Measurements from ENCODE around the gene SLC37A1. TPM values are rescaled to one million over a fixed set of nuclear protein-coding genes. Genes with fewer than 3 reads are reported as not detected.
A peak's percentile ranks its signal among the peaks of the same experiment; 100 is the strongest.

The SLC37A1 gene
- total RNA-seq, 1 donor from 2014 or later, result 14.0 TPM

DNA sequence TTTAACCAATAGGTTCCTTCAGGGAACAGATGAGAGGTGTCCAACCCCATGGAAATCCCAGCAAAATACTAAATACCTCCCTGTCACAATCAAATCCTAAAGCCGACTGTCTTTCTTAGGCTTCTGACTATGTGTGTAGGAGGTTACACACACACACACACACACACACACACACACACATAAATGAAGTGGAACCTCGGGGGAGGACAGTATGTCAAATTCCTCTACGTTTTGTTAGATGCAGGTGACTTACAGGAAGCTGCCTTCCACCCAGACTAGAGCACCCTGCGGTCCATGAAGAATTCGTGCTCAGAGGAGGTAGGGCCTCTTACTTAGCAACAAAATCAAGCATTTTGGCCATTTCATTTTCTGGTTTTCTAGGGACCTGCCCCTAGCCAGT, 34.1 kb upstream of the SLC37A1 start:
- DNase-seq, result no peak

GRCh38 chr21:42480736-42481135, 32.9 kb upstream of the SLC37A1 start:
- no peak for DNase-seq

GRCh38 chr21:42481169-42481568, 32.5 kb upstream of the SLC37A1 start:
- no peak for DNase-seq

DNA sequence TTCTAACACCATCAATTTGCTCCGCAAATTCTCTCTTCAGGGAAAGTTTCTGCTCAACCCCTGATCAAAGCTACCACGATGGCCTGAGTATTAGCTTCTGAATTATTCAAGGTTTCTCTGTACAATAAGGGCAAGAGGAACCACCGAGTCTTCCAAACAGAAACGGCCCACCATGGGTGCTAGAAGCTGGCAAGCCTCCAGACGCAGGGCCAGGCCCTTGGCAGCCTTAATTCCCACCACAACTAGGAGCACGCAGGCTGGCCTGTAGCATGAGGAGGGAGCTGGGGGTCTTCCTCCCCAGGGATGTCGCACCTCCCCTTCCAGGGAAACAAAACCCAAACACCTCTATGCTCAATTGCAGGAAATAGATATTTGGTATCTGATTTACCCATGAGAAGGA, 28.7 kb upstream of the SLC37A1 start:
- no peak for DNase-seq

DNA sequence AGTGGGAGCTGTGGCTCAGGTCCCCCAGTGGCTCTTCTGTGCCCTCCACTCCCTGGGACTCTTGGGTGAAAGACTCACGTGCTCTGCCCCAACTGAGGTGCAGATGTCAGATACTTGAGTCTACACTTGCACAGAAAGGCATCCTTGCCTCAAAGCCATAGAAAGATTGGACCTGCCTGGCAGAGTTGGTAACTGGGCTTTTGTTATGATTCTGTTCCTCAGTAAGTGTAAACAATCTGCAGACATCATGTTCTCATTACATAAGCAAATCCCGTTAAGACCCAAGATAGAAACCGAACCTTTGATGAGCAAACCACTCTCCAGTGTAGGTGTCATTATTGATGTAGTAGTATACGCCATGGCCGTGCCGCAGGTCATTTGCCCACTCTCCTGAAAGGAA, 27.6 kb upstream of the SLC37A1 start:
- DNase-seq, result no peak

DNA sequence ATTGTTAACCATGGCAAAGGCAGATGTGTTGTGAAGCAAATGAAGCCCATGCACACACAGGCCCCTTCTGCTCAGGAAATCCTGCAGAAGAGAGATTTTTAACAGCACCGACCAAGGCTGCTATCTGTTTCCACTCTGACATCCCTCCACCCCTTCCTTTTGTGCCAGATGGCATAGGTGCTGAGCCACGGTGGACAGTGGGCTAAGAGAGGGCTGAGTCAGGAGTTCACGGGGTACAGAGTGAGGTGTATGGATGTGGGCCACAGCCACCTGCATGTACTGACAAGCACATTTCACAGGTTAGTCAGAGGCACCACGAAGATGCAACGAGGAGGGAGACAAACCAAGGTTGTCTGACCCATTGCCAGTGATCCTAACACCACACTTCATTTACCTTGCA, 27.1 kb upstream of the SLC37A1 start:
- DNase-seq, result no peak

DNA sequence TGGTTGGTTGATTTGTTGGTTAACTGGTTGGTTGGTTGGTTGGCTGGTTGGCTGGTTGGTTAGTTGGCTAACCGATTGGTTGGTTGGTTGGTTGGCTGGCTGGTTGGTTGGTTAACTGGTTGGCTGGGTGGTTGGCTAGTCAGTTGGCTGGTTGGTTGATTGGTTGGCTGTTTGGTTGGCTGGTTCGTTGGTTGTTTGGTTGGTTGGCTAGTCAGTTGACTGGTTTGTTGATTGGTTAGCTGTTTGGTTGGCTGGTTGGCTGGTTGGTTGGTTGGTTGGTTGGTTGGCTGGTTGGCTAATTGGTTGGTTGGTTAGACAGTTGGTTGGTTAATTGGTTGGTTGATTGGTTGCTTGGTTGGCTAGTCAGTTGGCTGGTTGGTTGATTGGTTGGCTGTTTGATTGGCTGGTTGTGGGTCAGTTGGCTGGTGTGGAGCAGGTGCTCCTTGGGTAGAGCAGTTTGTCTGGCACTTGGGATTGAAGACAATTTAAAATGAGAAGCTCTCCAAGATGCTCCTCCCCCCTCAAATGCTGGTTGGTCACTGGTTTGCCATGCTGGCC, 24.6 kb upstream of the SLC37A1 start:
- DNase-seq, result no peak

- DNase-seq, result no peak
These were observed 23.7 kb upstream of the SLC37A1 start for GRCh38 chr21:42489991-42490390.

DNA sequence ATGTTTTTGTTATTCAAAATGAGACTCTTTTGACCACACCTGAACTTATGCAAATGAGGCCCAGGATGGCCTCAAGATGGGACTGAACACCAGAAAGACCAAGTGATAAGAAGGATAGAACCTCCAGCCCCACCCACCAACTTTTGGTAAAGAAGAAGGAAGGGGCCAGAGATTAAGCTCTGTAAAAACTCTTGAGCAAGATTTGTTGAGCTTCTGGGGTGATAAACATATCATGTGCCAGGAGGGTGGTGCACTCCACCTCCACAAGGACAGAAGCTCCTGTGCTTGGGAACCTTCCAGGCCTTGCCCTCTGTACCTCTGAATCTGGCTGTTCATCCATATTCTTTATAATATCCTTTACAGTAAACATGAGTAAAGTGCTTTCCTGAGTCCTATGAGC, 22.9 kb upstream of the SLC37A1 start:
- DNase-seq, result no peak

DNA sequence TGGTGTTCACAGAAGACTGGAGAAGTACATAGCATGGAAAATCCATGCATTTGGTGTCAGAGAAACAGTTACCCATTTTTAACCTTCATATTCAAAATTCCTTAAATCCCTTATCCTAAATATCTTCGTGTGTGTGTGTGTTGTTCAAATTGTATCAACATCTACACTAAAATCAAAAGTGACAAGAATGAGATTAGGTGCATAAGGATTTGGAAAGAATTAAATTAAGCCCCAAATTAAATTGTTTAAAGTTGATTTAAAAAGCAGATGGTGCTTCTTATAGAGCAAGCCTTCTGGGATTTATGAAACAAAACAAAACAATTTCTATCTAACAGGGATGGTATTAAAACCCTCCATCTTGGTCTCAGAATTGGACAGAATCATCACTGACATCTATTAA, 22.3 kb upstream of the SLC37A1 start:
- no peak for DNase-seq

DNA sequence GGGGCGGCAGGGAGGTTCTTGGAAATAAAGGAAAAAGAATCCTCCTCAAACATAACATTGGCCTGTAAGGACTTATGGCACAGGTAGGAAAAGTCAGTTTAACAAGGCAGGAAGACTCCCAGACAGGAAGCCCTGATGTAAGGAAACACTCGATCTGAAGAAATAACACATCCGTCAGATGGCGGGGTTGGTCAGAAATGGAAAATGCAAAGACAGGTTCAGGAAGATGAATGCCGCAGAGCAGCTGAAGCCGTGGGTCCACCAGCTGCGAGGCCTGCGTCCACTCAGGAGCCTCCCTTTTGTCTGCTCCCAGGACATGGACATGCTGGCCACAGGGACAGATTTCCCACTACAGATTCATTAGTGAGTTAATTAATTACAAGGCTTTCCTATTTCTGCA, 21.5 kb upstream of the SLC37A1 start:
- peak; percentile 7 for DNase-seq

GRCh38 chr21:42493109-42494060, 20.3 kb upstream of the SLC37A1 start:
- no peak for DNase-seq

- DNase-seq, result no peak
These were observed 18.6 kb upstream of the SLC37A1 start for GRCh38 chr21:42495027-42495426.

DNA sequence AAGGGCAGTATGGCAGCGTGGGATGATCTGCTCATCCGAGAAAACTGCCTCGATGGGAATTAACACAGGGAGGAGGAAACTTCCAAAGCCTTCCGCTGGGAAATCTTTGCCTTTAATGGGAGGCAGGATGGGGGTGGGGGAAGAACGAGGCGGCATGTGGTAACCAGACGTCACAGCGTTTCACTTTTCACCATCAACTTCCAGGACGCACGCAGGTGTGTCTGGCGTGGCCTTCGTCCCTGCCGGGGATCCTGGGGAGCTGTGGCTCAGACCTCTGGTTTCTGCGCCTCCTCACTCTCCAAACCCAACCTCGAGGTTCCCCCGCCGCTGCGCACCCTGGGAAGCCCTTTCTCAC, 17.9 kb upstream of the SLC37A1 start:
- peak; percentile 39 for DNase-seq

DNA sequence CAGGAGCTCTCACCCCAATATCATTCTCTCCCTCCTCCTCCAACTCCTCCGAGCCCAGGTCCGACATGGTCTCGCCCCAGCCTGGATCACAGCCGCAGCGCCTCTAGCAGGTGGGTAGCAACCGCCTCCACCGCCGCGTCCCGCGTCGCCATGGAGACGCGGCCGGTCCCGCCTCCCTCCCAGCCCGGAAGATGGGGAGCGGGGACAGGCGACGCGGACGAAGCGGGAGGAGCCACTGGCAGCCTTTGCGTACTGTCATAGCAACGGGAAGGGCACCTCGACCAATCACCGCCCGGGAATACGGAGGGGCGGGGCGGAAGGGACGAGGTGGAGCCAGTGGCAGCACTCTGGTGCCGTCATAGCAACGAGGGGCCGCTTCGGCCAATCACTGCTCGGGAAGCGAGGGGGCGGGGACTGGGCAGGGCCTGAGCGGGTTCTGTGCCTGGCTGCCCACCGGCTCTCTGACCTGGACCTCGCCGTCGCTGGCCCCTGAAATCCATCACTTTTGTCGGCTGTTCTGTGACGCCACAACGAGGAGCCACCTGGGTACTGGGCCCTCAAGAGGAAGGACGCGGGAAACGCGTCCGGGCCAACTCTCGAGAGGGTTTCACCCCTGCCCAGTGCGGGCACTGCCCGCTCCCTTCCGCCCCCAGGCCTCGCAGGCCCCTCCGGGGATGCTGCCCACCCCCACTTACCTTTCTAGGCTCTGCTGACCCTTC, 17.4 kb upstream of the SLC37A1 start, which contains the start of gene RSPH1:
Gene RSPH1, minus strand, starts transcription at position 105 of the 719 bp plus-strand sequence. Its CDS starts 38 bp downstream, at position 67.
- peak; percentile 99 for DNase-seq

DNA sequence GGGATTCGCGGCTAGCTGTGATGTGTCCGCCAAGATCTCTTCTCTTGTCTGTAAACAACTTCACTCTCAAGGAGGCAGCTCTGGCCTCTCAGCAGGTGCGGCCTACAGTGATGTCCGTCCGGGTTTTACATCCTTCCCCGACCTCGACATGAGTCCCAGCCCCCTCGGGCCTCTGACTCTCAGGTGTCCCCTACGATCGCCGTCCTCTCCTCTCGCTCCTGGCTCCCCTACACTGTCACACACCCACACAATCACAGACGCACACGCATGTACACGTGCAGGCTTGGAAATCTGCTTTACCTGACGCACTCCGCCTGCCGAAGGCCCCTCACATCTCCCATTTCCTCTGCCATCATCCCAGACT, 16.8 kb upstream of the SLC37A1 start:
- DNase-seq, result peak; percentile 17

DNA sequence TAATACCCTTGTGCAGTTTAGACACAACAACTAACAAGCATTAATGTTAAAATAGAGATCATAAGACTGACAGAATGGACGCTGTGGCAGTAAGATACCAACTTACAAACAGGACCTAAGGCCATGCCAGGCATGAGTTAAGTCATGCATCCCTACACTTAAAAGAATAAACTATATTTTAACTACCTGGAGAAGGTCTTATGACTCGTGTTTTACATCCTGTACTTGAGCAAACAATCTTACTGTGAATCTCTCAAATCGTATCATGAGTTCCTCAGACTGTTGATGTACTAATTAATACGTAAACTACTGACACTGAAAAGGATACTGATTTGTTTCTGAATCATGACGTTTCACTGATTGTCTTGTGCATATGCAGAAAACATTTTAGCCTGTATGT, 15.6 kb upstream of the SLC37A1 start:
- no peak for DNase-seq

GRCh38 chr21:42499444-42500112, 14.1 kb upstream of the SLC37A1 start:
- no peak for DNase-seq

- DNase-seq, result no peak
These were observed 13.4 kb upstream of the SLC37A1 start for GRCh38 chr21:42500225-42500624.

- DNase-seq, result no peak
These were observed 12.9 kb upstream of the SLC37A1 start for GRCh38 chr21:42500736-42501135.

DNA sequence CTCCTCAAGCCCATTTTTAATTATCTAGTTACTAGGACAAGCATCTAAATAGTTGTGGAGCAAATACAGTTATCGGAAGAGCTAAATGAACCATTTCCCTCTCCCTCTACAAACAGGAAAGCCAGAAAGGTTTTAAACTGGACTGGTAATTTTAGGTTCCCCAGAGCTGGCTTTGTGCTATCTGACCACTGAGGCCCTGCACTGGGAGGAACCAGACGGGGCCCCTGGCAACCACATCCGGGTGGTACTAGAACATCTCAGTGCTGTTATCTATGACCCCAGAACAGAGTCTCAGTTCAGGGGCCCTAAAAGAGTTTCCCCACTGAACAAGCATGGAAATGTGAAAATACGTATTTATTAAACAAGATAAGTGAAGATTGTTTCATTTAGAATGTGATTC, 9.9 kb upstream of the SLC37A1 start:
- DNase-seq, result no peak

- DNase-seq, result no peak
These were observed 8.4 kb upstream of the SLC37A1 start for GRCh38 chr21:42505090-42505726.

DNA sequence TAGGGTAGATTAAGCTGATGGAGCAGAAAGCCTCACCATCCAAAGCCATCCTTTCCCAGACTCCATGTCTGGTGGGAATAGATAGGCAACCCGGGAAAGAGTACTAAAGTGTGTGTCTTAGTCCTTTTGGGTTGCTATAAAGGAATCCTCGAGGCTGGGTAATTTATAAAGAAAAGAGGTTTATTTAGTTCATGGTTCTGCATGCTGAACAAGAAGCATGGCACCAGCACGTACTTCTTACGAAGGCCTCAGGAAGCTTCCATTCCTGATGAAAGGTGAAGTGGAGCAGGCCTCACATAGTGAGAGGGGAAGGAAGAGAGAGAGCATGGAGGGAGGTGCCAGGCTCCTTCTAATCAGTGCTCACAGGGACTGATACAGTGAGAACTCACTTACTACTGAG, 6.2 kb upstream of the SLC37A1 start:
- no peak for DNase-seq
